Activated naive CD8-positive, alpha-beta T cell treated with anti-CD3 and anti-CD28 coated beads for 36 hours (primary cell): Measurements from ENCODE around the gene ADGRG1. TPM values are rescaled to one million over a fixed set of nuclear protein-coding genes. Genes with fewer than 3 reads are reported as not detected.

Experiments used
- DNase-seq: peaks from one replicate; pipeline ENCODE4 v3.0.0; 2021
- H3K27ac Mint-ChIP-seq: one replicate; pipeline ENCODE4 v1.8.0; 2022; ENCODE audit warnings: mild to moderate bottlenecking, moderate library complexity, mixed read lengths
- H3K27me3 Mint-ChIP-seq: one replicate; pipeline ENCODE4 v1.8.0; 2022; ENCODE audit warnings: mild to moderate bottlenecking, mixed read lengths
- H3K36me3 Mint-ChIP-seq: one replicate; pipeline ENCODE4 v1.8.0; 2021; ENCODE audit warnings: mild to moderate bottlenecking, mixed read lengths
- H3K4me1 Mint-ChIP-seq: one replicate; pipeline ENCODE4 v1.8.0; 2021; ENCODE audit warnings: mixed read lengths
- H3K4me3 Mint-ChIP-seq: one replicate; pipeline ENCODE4 v1.8.0; 2022; ENCODE audit warnings: mild to moderate bottlenecking, moderate library complexity, mixed read lengths
- H3K9me3 Mint-ChIP-seq: one replicate; pipeline ENCODE4 v1.8.0; 2022; ENCODE audit warnings: mixed read lengths
- total RNA-seq, 2 experiments: library from RNA; stranded (reverse); gene quantifications; one replicate each; pipeline ENCODE4 v1.2.3, GENCODE V29; 2021

The ADGRG1 gene
- total RNA-seq, 2 experiments from 2014 or later, result 2.8 to 3.0 TPM

DNA sequence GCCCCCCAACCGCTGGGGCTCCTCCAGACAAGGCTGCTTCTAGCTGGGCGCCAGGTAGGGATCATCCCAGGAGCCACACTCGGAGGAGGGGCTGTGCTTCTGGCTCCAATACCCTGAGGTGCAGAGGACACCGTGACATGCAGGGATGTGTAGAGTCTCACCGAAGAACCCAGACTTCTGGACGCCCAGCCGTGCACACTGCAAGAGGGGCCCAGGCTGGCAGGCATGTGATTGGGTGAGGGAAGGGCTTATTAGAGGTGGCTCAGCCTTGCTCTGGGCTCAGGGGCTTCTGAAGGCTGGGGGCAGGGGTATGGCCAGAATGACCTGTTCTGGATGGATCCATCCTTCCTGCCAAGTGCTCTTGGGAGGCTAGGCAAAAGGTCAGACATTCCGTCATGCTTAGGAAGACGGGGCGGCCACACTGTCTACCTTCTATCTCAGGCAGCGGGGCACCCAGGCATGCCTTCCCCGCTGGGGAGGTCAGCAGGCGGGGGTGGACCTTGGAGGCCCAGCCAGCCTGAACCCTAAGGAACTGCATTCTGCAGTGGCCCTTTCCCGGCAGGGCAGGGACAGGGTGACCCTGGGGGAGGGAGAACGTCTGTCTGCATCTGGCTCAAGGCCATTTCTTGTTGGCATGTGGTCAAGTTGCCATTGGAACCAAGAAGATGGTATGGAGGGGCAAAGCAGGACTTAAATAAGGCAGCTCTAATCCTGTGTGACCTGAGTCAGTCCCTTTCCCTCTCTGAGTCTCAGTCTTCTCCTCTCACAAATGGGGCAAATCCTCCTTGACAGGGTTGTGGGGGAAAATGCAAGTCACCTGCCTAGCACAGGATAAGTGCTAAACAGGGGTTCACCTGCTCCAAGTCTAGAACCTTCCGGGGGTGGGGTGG lies 5.8 kb upstream of the ADGRG1 start:
- no peaks in the 10 kb centered on the region for H3K4me1 Mint-ChIP-seq

DNA sequence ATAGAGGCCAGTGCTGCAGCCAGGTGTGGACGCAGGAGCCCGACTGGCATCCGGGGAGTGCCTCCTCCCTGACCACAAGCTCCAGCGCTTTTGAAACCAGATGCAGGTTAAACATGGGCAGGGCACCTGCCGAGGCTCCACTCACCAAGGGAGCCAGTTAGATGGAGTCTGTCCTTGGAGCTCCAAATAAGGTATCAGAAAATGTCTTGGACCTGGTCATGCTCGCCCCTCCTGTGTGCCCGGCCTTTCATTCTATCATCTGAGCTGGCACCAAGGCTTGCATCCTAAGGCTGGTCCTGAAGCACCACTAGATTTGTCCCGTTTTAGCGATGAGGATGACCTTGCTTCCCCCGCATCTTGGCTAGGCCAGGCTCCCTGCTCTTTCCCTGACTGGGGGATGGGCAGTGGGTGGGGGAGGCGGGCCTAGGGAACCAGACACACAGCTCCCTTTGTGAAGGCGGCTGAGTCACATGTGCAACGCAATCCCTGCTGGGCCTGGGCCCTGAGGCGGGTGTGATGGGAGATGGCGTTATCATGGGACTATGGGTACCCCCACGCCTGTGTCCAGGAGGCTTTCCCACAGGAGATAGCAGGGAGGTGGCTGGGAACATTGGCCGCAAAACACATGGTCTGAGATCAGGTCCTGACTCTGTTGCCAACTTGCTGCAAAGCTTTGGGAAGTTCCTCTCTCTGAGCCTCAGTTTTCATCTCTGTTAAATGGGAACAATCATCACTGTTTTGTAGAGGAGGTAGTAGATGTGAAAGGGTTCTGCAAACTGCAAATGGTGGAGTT lies 5.0 kb upstream of the ADGRG1 start:
- H3K4me3 Mint-ChIP-seq, result no peak overlapping the region
- H3K27me3 Mint-ChIP-seq, result peaks cover 5% of the 10 kb centered on the region
- H3K9me3 Mint-ChIP-seq, result no peaks in the 10 kb centered on the region
- no peak overlapping the region for H3K27ac Mint-ChIP-seq
- DNase-seq, result no peak
- no peaks in the 10 kb centered on the region for H3K36me3 Mint-ChIP-seq
- H3K4me1 Mint-ChIP-seq, result peaks cover 3% of the 10 kb centered on the region

More for the DNA sequence above, 5.8 kb upstream of the ADGRG1 start:
- Mint-ChIP-seq H3K27me3 (no peaks in the 10 kb centered on the region), H3K27ac (no peak overlapping the region), H3K36me3 (no peaks in the 10 kb centered on the region), H3K9me3 (no peaks in the 10 kb centered on the region), H3K4me3 (no peak overlapping the region)
- DNase-seq, result no peak

DNA sequence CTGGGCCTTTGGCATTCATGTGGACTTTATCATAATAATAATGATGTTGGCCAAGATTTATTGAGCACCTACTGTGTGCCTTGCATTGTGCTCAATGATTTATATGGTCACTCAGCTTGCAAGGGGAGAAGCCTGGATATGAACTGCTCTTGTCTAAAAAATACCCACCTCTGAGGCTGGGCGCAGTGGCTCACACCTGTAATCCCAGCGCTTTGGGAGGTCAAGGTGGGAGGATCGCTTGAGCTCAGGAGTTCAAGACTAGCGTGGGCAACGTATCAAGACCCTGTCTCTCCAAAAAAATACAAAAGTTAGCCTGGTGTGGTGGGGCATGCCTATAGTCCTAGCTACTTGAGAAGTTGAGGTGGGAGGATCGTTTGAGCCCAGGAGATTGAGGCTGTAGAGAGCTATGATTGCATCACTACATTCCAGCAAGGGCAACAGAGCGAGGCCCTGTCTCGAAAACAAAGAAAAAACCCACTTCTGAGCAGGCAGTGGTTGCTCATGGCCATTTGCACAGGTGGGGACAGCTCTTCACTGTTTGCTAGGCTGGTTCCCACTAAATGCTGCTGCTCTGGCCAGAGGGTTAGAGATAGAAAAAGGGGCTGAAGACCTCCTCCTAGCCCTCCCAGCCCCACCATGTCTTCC lies 4.3 kb upstream of the ADGRG1 start:
- Mint-ChIP-seq H3K9me3 (no peaks in the 10 kb centered on the region), H3K36me3 (no peaks in the 10 kb centered on the region), H3K4me3 (no peak overlapping the region), H3K27me3 (peaks cover 12% of the 10 kb centered on the region), H3K4me1 (peaks cover 9% of the 10 kb centered on the region), H3K27ac (no peak overlapping the region)
- no peak for DNase-seq

DNA sequence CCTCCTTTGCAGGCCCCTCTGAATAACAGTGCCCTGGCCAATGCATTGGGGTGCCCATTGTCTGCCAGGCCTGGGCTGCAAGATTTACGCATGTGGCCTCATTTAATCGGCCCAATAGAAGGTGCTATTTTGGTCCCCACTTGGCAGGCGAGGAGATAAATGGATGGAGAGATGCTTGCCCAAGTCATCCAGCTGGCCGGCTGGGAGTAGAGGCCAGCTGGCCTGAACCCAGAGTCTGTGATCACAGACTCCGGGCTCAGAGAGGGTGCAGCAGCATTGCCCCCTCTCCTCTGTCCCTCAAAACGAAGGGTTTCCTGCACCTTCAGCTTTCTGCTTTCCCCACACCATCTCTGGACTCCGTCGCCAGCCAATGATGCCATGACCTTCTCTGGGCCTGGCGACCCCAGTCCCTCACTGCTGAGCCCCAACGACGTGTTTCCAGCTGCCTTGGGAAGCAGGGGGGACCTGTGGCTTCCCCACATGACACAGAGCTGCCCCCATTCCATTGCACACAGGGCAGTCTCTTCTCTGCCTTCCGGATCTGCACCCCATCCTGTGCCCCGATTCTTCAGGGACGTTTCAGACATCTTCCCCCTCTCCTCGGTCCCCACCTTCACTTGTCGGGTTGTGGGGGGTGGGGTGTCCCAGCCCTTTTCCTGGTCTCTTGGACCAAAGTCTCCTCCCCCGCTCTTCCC lies 3.5 kb upstream of the ADGRG1 start:
- H3K4me3 Mint-ChIP-seq, result no peak overlapping the region
- H3K9me3 Mint-ChIP-seq, result no peaks in the 10 kb centered on the region
- H3K36me3 Mint-ChIP-seq, result no peaks in the 10 kb centered on the region
- H3K4me1 Mint-ChIP-seq, result peaks cover 9% of the 10 kb centered on the region
- DNase-seq, result no peak
- H3K27me3 Mint-ChIP-seq, result peaks cover 12% of the 10 kb centered on the region
- H3K27ac Mint-ChIP-seq, result no peak overlapping the region

DNA sequence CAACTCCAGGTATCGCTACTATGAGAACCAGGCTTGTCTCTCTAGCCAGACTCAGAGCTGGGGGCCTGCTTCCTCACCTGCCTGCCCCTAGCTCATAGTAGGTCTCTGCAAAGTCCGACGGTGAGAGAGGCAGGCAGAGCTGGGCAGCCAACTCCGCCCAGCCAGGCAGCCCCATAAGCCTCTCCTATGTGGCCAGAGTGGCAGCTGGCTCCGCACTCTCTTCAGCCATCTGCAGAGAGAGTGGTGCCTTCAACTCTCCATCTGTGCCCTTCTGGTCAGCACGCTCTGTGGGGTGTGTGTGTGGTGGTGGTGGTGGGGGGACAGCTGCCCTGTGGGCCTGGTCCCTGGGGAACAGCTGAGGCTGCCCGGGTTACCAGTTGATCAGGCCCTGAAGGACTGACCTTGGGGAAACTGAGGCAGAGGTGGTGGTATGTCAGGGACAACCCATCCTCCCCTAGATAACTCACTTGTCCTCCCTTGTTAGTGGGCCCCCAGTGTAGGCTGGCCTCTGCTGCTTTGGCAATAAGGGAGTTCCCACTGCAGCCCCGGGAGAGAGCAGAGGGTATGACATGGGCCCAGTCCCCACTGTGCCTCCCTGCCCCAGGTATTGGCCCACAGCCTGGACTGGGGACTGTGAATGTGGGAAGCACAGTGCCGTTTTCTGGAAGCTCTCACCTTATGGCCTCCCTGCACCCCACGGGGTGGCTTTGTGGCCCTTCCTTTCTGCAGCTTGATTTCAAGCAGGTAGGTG lies 1.8 kb upstream of the ADGRG1 start:
- no peak overlapping the region for H3K4me3 Mint-ChIP-seq
- H3K27me3 Mint-ChIP-seq, result peaks cover 23% of the 10 kb centered on the region
- H3K27ac Mint-ChIP-seq, result no peak overlapping the region
- no peaks in the 10 kb centered on the region for H3K9me3 Mint-ChIP-seq
- H3K4me1 Mint-ChIP-seq, result peaks cover 9% of the 10 kb centered on the region
- no peaks in the 10 kb centered on the region for H3K36me3 Mint-ChIP-seq
- DNase-seq, result no peak

DNA sequence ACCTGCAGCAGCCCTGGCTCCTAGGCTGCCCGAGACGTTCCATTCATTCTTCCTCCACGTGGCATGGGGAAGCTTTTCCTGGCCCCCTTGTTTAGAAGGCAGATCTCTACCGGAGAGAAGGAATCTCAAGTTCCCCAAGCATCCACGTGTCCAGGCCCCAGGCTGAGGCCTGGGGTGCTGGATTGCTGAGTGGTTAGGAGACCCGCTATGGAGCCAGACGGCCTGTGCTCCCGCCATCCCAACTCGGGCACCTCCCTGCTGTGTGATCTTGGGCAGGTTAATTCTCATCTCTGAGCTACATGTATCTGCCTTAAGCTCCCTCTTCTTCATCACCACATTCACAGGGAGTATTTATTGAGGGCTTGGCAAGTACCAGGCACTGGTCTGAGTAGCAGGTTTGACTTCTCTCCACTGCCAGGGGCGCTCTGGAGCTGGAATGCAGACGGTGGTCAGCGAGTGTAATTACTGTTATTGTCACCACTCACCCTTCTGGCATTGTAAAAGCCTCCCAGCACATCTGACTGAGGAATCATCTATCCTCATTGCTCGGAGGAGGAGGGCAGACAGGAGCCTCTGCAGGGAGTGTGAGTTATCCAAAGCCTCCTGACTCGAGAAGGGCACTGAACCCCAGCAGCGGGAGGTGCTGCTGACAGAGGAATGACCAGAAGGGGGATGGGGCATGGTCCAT lies 1.1 kb upstream of the ADGRG1 start:
- H3K4me1 Mint-ChIP-seq, result peaks cover 9% of the 10 kb centered on the region

DNA sequence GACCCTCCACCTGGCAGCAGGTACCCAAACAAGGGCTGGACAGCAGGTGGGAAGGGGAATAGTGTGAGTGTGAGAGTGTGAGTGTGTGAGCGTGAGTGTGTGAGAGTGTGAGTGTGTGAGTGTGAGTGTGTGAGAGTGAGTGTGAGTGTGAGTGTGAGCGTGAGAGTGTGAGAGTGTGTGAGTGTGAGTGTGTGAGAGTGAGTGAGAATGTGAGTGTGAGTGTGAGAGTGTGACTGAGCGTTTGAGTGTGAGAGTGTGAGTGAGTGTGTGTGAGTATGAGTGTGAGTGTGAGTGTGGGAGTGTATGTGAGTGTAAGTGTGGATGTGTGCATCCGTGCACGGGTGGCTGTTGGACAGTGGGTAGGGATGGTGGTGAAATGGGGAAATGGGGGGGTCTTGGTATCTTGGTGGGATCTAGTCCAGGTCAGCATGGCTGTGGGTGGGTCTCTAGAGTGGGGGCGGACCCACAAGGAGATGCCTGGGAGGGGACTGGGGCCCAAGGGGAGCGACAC lies 408 bp downstream of the ADGRG1 start:
- H3K36me3 Mint-ChIP-seq, result no peaks in the 10 kb centered on the region
- H3K9me3 Mint-ChIP-seq, result no peaks in the 10 kb centered on the region
- peak overlapping the region; percentile 27 for H3K27ac Mint-ChIP-seq
- peaks cover 23% of the 10 kb centered on the region for H3K27me3 Mint-ChIP-seq
- H3K4me3 Mint-ChIP-seq, result peak overlapping the region; percentile 38
- no peak for DNase-seq
- H3K4me1 Mint-ChIP-seq, result peaks cover 9% of the 10 kb centered on the region

More for the DNA sequence above, 1.1 kb upstream of the ADGRG1 start:
- no peak overlapping the region for H3K27ac Mint-ChIP-seq
- DNase-seq, result no peak
- H3K36me3 Mint-ChIP-seq, result no peaks in the 10 kb centered on the region
- no peak overlapping the region for H3K4me3 Mint-ChIP-seq
- H3K9me3 Mint-ChIP-seq, result no peaks in the 10 kb centered on the region
- peaks cover 23% of the 10 kb centered on the region for H3K27me3 Mint-ChIP-seq

DNA sequence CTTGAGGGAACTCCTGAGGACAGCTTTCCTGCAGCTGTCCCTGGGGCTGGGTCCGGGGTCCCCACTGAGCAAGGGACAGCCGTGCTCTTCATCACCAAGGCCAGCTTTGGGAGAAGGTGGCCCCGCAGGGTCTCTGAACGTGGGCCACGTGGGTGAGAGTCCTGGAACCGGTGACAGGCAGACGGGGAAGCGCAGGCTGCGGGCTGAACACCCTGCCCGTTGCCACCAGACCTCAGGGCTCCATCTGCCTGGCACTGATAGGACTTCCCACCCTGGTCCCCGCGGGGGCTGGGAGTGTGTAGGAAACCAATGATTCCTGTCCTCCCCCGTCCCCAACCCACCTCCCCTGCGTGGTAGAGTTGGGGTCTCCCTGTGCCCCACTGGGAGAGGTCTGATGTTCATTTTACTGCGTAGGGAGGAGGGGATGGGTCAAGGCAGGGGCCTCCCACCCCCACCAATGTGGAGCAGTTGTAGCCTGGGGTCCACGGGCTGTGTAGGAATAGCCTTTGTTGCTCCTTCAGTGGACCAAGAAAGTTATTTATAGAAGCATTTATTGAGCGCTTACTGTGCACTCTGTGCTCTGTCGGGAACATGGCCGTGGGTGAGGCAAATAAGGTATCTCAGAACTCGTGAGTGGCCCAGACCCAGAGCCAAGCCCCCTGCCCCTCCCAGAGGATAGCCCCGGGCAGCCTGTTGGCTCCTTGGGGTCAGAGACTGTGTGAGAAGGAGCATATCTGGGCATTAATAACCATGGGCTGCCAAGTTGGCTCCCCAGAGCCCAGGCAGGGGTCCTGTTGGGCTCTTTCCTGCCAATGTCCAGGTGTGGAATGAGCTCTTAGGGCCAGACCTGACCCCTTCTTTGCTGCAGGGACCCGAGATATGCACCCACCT lies 1.3 kb downstream of the ADGRG1 start:
- H3K27ac Mint-ChIP-seq, result no peak overlapping the region
- H3K36me3 Mint-ChIP-seq, result no peaks in the 10 kb centered on the region
- peaks cover 23% of the 10 kb centered on the region for H3K27me3 Mint-ChIP-seq
- peaks cover 9% of the 10 kb centered on the region for H3K4me1 Mint-ChIP-seq
- H3K4me3 Mint-ChIP-seq, result no peak overlapping the region
- no peak for DNase-seq
- H3K9me3 Mint-ChIP-seq, result no peaks in the 10 kb centered on the region

DNA sequence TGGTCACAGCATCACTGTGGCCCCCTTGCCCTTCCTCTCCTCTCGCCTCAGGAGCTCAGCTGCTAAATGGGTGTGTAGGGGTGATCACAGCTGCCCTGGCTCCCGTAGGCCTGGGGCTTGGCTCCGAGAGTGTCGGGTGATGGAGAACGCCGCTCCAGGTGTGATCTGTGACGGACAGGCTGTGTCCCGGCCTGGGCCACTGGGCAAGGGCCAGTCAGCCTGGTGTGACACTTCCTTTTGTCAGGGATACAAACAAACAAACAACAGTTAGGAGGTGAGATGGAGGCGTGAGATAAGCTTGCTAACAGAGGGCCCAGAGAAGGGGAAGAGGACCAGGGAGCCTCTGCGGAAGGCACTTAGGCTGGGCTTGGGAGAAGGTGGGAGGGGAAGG lies 2.0 kb downstream of the ADGRG1 start:
- no peak for DNase-seq
- H3K36me3 Mint-ChIP-seq, result no peaks in the 10 kb centered on the region
- peaks cover 23% of the 10 kb centered on the region for H3K27me3 Mint-ChIP-seq
- H3K27ac Mint-ChIP-seq, result no peak overlapping the region
- H3K4me3 Mint-ChIP-seq, result no peak overlapping the region
- peaks cover 9% of the 10 kb centered on the region for H3K4me1 Mint-ChIP-seq
- H3K9me3 Mint-ChIP-seq, result no peaks in the 10 kb centered on the region

DNA sequence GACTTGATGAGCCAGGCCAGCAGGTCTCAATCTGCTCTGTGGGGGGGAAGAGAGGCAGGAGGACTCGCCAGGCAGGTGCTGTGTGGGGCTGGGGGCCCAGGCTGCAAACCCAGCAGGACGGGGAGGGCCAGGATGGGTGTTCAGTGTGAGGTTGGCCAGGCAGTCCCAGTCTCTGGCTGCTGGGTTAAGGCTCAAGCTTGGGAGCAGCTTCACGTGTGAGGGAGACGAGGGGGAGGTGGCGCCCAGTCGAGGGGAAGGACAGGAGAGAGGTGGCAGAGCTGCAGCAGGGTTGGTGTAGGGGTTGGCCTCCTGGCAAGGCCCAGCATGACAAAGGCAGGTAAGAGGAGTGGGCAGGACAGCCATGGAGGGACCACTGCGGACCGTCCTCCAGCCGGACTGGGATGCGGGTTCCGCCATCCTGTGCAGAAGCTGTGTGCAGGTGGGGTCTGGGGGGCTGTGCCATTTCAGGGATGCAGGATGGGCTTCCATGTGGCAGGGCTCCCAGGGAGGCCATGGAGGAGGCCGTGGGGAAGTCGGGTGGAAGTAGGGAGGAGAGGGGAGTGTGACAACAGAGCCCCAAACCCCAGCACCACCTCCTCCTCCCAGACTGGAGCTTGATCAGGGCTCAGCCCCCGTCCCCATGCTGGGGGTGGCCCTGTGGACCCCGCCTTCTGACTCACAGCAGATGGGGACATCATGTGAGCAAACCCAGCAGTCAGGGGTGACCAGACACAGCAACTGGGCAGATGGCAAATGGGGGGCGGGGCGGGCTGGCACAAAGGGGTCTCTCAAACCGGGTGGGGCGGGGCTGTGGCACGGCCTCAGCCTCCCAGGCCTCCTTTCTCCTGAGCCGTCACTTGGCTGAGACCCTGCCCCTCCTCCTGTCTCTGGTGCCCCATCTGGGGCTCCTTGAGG lies 2.8 kb downstream of the ADGRG1 start:
- no peaks in the 10 kb centered on the region for H3K36me3 Mint-ChIP-seq
- H3K27me3 Mint-ChIP-seq, result peaks cover 23% of the 10 kb centered on the region
- H3K9me3 Mint-ChIP-seq, result no peaks in the 10 kb centered on the region
- no peak for DNase-seq
- H3K4me1 Mint-ChIP-seq, result peaks cover 9% of the 10 kb centered on the region
- H3K27ac Mint-ChIP-seq, result no peak overlapping the region
- H3K4me3 Mint-ChIP-seq, result no peak overlapping the region

DNA sequence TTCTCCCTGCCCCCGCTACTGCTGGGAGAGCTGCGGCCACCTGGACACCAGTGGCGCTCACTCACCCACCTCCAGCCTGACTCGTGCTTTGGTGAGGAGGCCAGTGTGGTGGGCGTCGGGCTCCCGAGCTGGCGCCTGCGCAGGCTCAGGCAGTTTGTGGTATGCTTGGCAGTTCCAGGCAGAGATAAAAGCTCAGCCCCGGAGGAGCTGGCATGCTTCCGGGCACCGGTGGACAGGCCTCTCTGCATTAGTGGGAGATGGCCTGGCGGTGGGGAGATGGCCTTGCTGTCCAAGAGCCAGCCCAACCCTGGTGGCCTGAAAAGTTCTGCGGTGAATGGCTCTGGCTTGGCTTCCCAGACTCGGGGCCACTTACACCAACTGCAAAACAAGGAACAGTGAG lies 4.1 kb downstream of the ADGRG1 start:
- peaks cover 23% of the 10 kb centered on the region for H3K27me3 Mint-ChIP-seq
- H3K4me3 Mint-ChIP-seq, result no peak overlapping the region
- peaks cover 9% of the 10 kb centered on the region for H3K4me1 Mint-ChIP-seq
- no peak for DNase-seq
- H3K27ac Mint-ChIP-seq, result no peak overlapping the region
- H3K36me3 Mint-ChIP-seq, result no peaks in the 10 kb centered on the region
- no peaks in the 10 kb centered on the region for H3K9me3 Mint-ChIP-seq
